Measurements from ENCODE around the gene TRIM74. TPM values are rescaled to one million over a fixed set of nuclear protein-coding genes. Genes with fewer than 3 reads are reported as not detected.
"Not testable (repeated sequence)": the region's sequence is repeated elsewhere in the genome, so short reads cannot be mapped to it uniquely, and the experiment has no call there.

TRIM74 gene
- total and polyA plus RNA-seq, 2 of the 8 experiments (the other 6 are each of a cell fraction or from before 2014, with no cell fraction given) = 0.52 TPM; not detected in 1

- H2BK120ac ChIP-seq (replicated peaks; ENCODE audit: low read depth, low read length); H4K20me1 ChIP-seq (replicated peaks in 1 of 2; ENCODE audit: control insufficient read depth in 1 of 2, insufficient read depth in 2 of 2, low read length in 2 of 2); H3K18ac ChIP-seq (ENCODE audit: extremely low read depth, low read length); H3K4me2 ChIP-seq (ENCODE audit: insufficient read depth in 1 of 2, low read depth in 2 of 2, low read length in 2 of 2); H4K8ac ChIP-seq (ENCODE audit: extremely low read depth, insufficient read depth, low read length); H3K23ac ChIP-seq (ENCODE audit: insufficient read length); POLR2A ChIA-PET (ENCODE audit: partially characterized antibody); H2AK5ac ChIP-seq (ENCODE audit: low read depth, low read length); H2BK20ac ChIP-seq (ENCODE audit: low read length); H3K79me2 ChIP-seq (ENCODE audit: control insufficient read depth in 1 of 2, insufficient read depth in 2 of 2, low read length in 2 of 2); CTCF ChIA-PET (ENCODE audit: partially characterized antibody); H3K4me3 ChIP-seq (ENCODE audit: extremely low read depth in 1 of 4, insufficient read depth in 2 of 4, low read depth in 3 of 4, low read length in 4 of 4); H2AFZ ChIP-seq (ENCODE audit: low read length); H3K9me3 ChIP-seq (ENCODE audit: insufficient read depth in 2 of 2, low read depth in 1 of 2, low read length in 1 of 2); H3K4me1 ChIP-seq (replicated peaks in 1 of 4; ENCODE audit: control insufficient read depth in 3 of 4, insufficient read depth in 4 of 4, low read length in 3 of 4); FAIRE-seq; H3K27ac ChIP-seq (ENCODE audit: low read depth, low read length); H2BK5ac ChIP-seq (ENCODE audit: low read depth, low read length); H3K27me3 ChIP-seq (replicated peaks in 1 of 4; ENCODE audit: control insufficient read depth in 3 of 4, extremely low read depth in 1 of 4, insufficient read depth in 3 of 4, low read length in 3 of 4); H3K79me1 ChIP-seq (ENCODE audit: low read depth, low read length); H2BK12ac ChIP-seq (ENCODE audit: low read depth, low read length); H3K14ac ChIP-seq (ENCODE audit: insufficient read length); H2BK15ac ChIP-seq (ENCODE audit: low read length); H3K36me3 ChIP-seq (ENCODE audit: control insufficient read depth in 2 of 4, insufficient read depth in 4 of 4, low read length in 3 of 4); H3K4ac ChIP-seq (replicated peaks; ENCODE audit: insufficient read length, low read depth, low read length); H3K23me2 ChIP-seq (ENCODE audit: low read depth, low read length); H4K5ac ChIP-seq (ENCODE audit: insufficient read length, low read depth, low read length); H3K56ac ChIP-seq (replicated peaks; ENCODE audit: insufficient read length, low read depth, low read length); H3K9ac ChIP-seq (replicated peaks in 1 of 4; ENCODE audit: extremely low read depth in 1 of 4, low read depth in 3 of 4, low read length in 3 of 4); H4K91ac ChIP-seq (replicated peaks; ENCODE audit: insufficient read length, low read length); DNase-seq (ENCODE audit: low read depth in 1 of 2, low spot score in 2 of 2): not testable (repeated sequence)
- WGBS, 2 experiments (ENCODE audit: extremely low coverage in 1 of 2, insufficient coverage in 1 of 2, insufficient read length in 1 of 2, insufficient replicate concordance in 2 of 2, low coverage in 1 of 2, low lambda C conversion rate in 2 of 2, missing lambda C conversion rate in 1 of 2) = 97% methylated on average over 4 of the region's 12 CpGs; no CpG with 5 or more reads in 1 of the 2 experiments
Measured at GRCh38 chr7:72976434-72976833, 7.2 kb upstream of the TRIM74 start.

- H3K18ac ChIP-seq (ENCODE audit: extremely low read depth, low read length); H4K20me1 ChIP-seq (replicated peaks in 1 of 2; ENCODE audit: control insufficient read depth in 1 of 2, insufficient read depth in 2 of 2, low read length in 2 of 2); H2BK12ac ChIP-seq (ENCODE audit: low read depth, low read length); FAIRE-seq; DNase-seq (ENCODE audit: low read depth in 1 of 2, low spot score in 2 of 2); H3K4me2 ChIP-seq (ENCODE audit: insufficient read depth in 1 of 2, low read depth in 2 of 2, low read length in 2 of 2); H3K27ac ChIP-seq (ENCODE audit: low read depth, low read length); H2BK120ac ChIP-seq (replicated peaks; ENCODE audit: low read depth, low read length); H3K79me1 ChIP-seq (ENCODE audit: low read depth, low read length); H4K5ac ChIP-seq (ENCODE audit: insufficient read length, low read depth, low read length); H3K9me3 ChIP-seq (ENCODE audit: insufficient read depth in 2 of 2, low read depth in 1 of 2, low read length in 1 of 2); H4K8ac ChIP-seq (ENCODE audit: extremely low read depth, insufficient read depth, low read length); H4K91ac ChIP-seq (replicated peaks; ENCODE audit: insufficient read length, low read length); H3K4me1 ChIP-seq (replicated peaks in 1 of 4; ENCODE audit: control insufficient read depth in 3 of 4, insufficient read depth in 4 of 4, low read length in 3 of 4); H3K79me2 ChIP-seq (ENCODE audit: control insufficient read depth in 1 of 2, insufficient read depth in 2 of 2, low read length in 2 of 2); H2BK5ac ChIP-seq (ENCODE audit: low read depth, low read length); H2BK15ac ChIP-seq (ENCODE audit: low read length); H3K27me3 ChIP-seq (replicated peaks in 1 of 4; ENCODE audit: control insufficient read depth in 3 of 4, extremely low read depth in 1 of 4, insufficient read depth in 3 of 4, low read length in 3 of 4); H3K23me2 ChIP-seq (ENCODE audit: low read depth, low read length); H3K14ac ChIP-seq (ENCODE audit: insufficient read length); H2AK5ac ChIP-seq (ENCODE audit: low read depth, low read length); H3K4me3 ChIP-seq (ENCODE audit: extremely low read depth in 1 of 4, insufficient read depth in 2 of 4, low read depth in 3 of 4, low read length in 4 of 4); CTCF ChIA-PET (ENCODE audit: partially characterized antibody); H3K4ac ChIP-seq (replicated peaks; ENCODE audit: insufficient read length, low read depth, low read length); H2AFZ ChIP-seq (ENCODE audit: low read length); POLR2A ChIA-PET (ENCODE audit: partially characterized antibody); H3K23ac ChIP-seq (ENCODE audit: insufficient read length); H3K9ac ChIP-seq (replicated peaks in 1 of 4; ENCODE audit: extremely low read depth in 1 of 4, low read depth in 3 of 4, low read length in 3 of 4); H3K36me3 ChIP-seq (ENCODE audit: control insufficient read depth in 2 of 4, insufficient read depth in 4 of 4, low read length in 3 of 4); H2BK20ac ChIP-seq (ENCODE audit: low read length); H3K56ac ChIP-seq (replicated peaks; ENCODE audit: insufficient read length, low read depth, low read length): not testable (repeated sequence)
- WGBS, 2 experiments (ENCODE audit: extremely low coverage in 1 of 2, insufficient coverage in 1 of 2, insufficient read length in 1 of 2, insufficient replicate concordance in 2 of 2, low coverage in 1 of 2, low lambda C conversion rate in 2 of 2, missing lambda C conversion rate in 1 of 2) = 92% methylated on average over 4 of the region's 55 CpGs; no CpG with 5 or more reads in 1 of the 2 experiments
Measured at GRCh38 chr7:72975656-72976286, 6.5 kb upstream of the TRIM74 start.
